ENCODE data around the gene MICB. TPM values are rescaled to one million over a fixed set of nuclear protein-coding genes. Genes with fewer than 3 reads are reported as not detected.

Gene MICB
- total RNA-seq, 1 experiment from 2014 or later, result 21.7 TPM

- no peak for TF ChIP-seq FOSL1 (IDR thresholded peaks at IDR 0.05; ENCODE audit: low read depth)
- TF ChIP-seq ELF1 (IDR thresholded peaks at IDR 0.05; ENCODE audit: borderline replicate concordance, low read depth), result no peak
- TF ChIP-seq ATF3 (IDR thresholded peaks at IDR 0.05), result no peak
- no peak for TF ChIP-seq YY1 (IDR thresholded peaks at IDR 0.05; ENCODE audit: extremely low read depth, insufficient replicate concordance, low read depth, low read length)
- no peak for TF ChIP-seq EZH2phosphoT487 (IDR thresholded peaks at IDR 0.05; ENCODE audit: borderline replicate concordance)
These were observed 8.9 kb upstream of the MICB start (continued) for GRCh38 chr6:31489086-31489485.

- ATAC-seq (no peak), DNase-seq (ENCODE audit: low read depth, low spot score) (no peak)
- Histone ChIP-seq H3K27ac (ENCODE audit: low read depth, low read length) (no peak overlapping the region), H3K36me3 (ENCODE audit: control insufficient read depth in 1 of 2, insufficient read depth in 2 of 2, low read length in 2 of 2) (no peaks in the 10 kb centered on the region), H2AFZ (ENCODE audit: low read depth, low read length, poor library complexity, severe bottlenecking) (no peak overlapping the region), H3K4me1 (ENCODE audit: control insufficient read depth in 1 of 2, insufficient read depth in 2 of 2, low read length in 2 of 2) (peaks cover 8 to 19% of the 10 kb centered on the region in 2 experiments; a peak in 3 of 4 replicates), H3K9me2 (ENCODE audit: insufficient read depth) (no peaks in the 10 kb centered on the region), H3K9me3 (ENCODE audit: control insufficient read depth in 1 of 2, insufficient read depth in 1 of 2, low read depth in 1 of 2, low read length in 2 of 2) (no peaks in the 10 kb centered on the region), H3K27me3 (ENCODE audit: insufficient read depth, low read length) (no peaks in the 10 kb centered on the region), H3K4me2 (ENCODE audit: low read length) (no peak overlapping the region), H4K20me1 (ENCODE audit: insufficient read depth) (no peaks in the 10 kb centered on the region), H3K4me3 (replicated peaks in 1 of 2; ENCODE audit: low read depth in 1 of 2, low read length in 2 of 2) (no peak overlapping the region), H3K79me2 (ENCODE audit: insufficient read depth, low read length) (no peaks in the 10 kb centered on the region), H3K9ac (ENCODE audit: low read length) (no peak overlapping the region)
- ChIA-PET POLR2A (no interaction called here), RAD21 (ENCODE audit: low non-redundant PET in 1 of 2, low total read pairs in 2 of 2, uncharacterized antibody in 2 of 2, unreplicated experiment in 2 of 2) (no interaction called here), CTCF (no interaction called here)
- no TSS peak for BruUV-seq (replicated peaks)
- intact Hi-C loops (cut with micrococcal nuclease), result loop anchor here (5.0 kb wide), 1 partner anchor 93 kb away; no protein-coding TSS in a partner anchor
- TF ChIP-seq POLR2A (IDR thresholded peaks at IDR 0.05; ENCODE audit: borderline replicate concordance, extremely low read depth, insufficient read depth, insufficient read length) (no peak), CTCF (IDR thresholded peaks at IDR 0.05 in 2 of 3, conservative IDR thresholded peaks at IDR 0.05 in 1 of 3; ENCODE audit: borderline replicate concordance in 1 of 3, insufficient read depth in 1 of 3, low read depth in 2 of 3, low read length in 2 of 3) (no peak), ELF1 (IDR thresholded peaks at IDR 0.05; ENCODE audit: borderline replicate concordance, low read depth) (no peak), FOSL1 (IDR thresholded peaks at IDR 0.05; ENCODE audit: low read depth) (no peak), ZBTB33 (IDR thresholded peaks at IDR 0.05; ENCODE audit: extremely low read depth, insufficient replicate concordance, low read length) (no peak), REST (IDR thresholded peaks at IDR 0.05; ENCODE audit: low read depth) (no peak), ZFX (IDR thresholded peaks at IDR 0.05) (no peak), RAD21 (IDR thresholded peaks at IDR 0.05; ENCODE audit: low read depth) (no peak), CBX3 (IDR thresholded peaks at IDR 0.05; ENCODE audit: low read depth) (no peak), ZNF274 (IDR thresholded peaks at IDR 0.05; ENCODE audit: low read depth, low read length) (no peak), EZH2phosphoT487 (IDR thresholded peaks at IDR 0.05; ENCODE audit: borderline replicate concordance) (no peak), CEBPB (IDR thresholded peaks at IDR 0.05; ENCODE audit: low read depth) (no peak), JUND (IDR thresholded peaks at IDR 0.05) (no peak), EZH2 (IDR thresholded peaks at IDR 0.05) (no peak), SRF (IDR thresholded peaks at IDR 0.05; ENCODE audit: low read depth) (no peak)
These were observed 7.7 kb upstream of the MICB start for GRCh38 chr6:31490115-31490873.

Measured in HCT116 (cell line).